Stimulated activated naive CD8-positive, alpha-beta T cell treated with anti-CD3 and anti-CD28 coated beads, Interleukin-15, Interleukin-2, amounts not matched to agents 100 ng/mL and 50 ng/mL, for 24 hours (primary cell): Measurements from ENCODE around the gene CMAS.
"Not testable (repeated sequence)": the region's sequence is repeated elsewhere in the genome, so short reads cannot be mapped to it uniquely, and the experiment has no call there.

Experiments
- H3K27ac Mint-ChIP-seq: one replicate; pipeline ENCODE4 v1.8.0; 2021; ENCODE audit warnings: mild to moderate bottlenecking, mixed read lengths
- H3K27me3 Mint-ChIP-seq: one replicate; pipeline ENCODE4 v1.8.0; 2021; ENCODE audit warnings: mixed read lengths
- H3K36me3 Mint-ChIP-seq: one replicate; pipeline ENCODE4 v1.8.0; 2021; ENCODE audit warnings: low read depth, mixed read lengths
- H3K4me1 Mint-ChIP-seq: one replicate; pipeline ENCODE4 v1.8.0; 2021; ENCODE audit warnings: low read depth, mixed read lengths
- H3K4me3 Mint-ChIP-seq: one replicate; pipeline ENCODE4 v1.8.0; 2021; ENCODE audit warnings: mild to moderate bottlenecking, mixed read lengths
- H3K9me3 Mint-ChIP-seq: one replicate; pipeline ENCODE4 v1.8.0; 2021; ENCODE audit warnings: mixed read lengths

Gene CMAS

GRCh38 chr12:22037947-22038346 is 8.1 kb upstream of the CMAS start:
- H3K4me1 Mint-ChIP-seq = peaks cover 18% of the 10 kb centered on the region
- peaks cover 11% of the 10 kb centered on the region for H3K27me3 Mint-ChIP-seq
- no peak overlapping the region for H3K4me3 Mint-ChIP-seq
- no peaks in the 10 kb centered on the region for H3K36me3 Mint-ChIP-seq
- H3K9me3 Mint-ChIP-seq = peaks cover 3% of the 10 kb centered on the region
- H3K27ac Mint-ChIP-seq = no peak overlapping the region

GRCh38 chr12:22038734-22039133 is 7.3 kb upstream of the CMAS start:
- Mint-ChIP-seq H3K27me3 (peaks cover 11% of the 10 kb centered on the region), H3K4me1 (peaks cover 21% of the 10 kb centered on the region), H3K9me3 (peaks cover 3% of the 10 kb centered on the region), H3K4me3 (no peak overlapping the region), H3K36me3 (no peaks in the 10 kb centered on the region), H3K27ac (no peak overlapping the region)

- Mint-ChIP-seq H3K27ac (no peak overlapping the region), H3K36me3 (no peaks in the 10 kb centered on the region), H3K4me3 (no peak overlapping the region), H3K27me3 (peaks cover 11% of the 10 kb centered on the region), H3K4me1 (peaks cover 18% of the 10 kb centered on the region), H3K9me3 (peaks cover 3% of the 10 kb centered on the region)
These were observed 6.7 kb upstream of the CMAS start for GRCh38 chr12:22039361-22039760.

GRCh38 chr12:22042976-22043669 is 2.9 kb upstream of the CMAS start:
- Mint-ChIP-seq H3K36me3 (no peaks in the 10 kb centered on the region), H3K4me1 (peaks cover 31% of the 10 kb centered on the region), H3K4me3 (no peak overlapping the region), H3K9me3 (no peaks in the 10 kb centered on the region), H3K27me3 (peaks cover 11% of the 10 kb centered on the region), H3K27ac (no peak overlapping the region)

DNA sequence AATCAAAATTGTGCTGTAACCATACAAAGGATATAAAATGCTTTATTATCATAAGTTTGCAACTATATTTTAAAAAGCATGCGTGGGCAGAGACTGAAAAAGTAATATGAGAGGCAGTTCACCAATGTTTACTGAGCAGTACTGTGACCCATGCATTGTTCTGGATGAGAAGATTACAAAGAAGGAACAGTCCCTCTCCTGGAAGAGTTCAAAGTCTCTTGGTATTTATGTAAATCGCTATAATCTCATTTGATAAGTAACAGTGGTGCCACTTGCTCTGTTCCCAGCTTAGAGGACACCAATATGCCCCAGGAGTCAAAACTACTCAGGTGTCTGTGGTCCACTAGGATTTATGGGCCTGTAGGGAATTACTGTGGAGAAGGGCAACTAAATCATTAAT is 2.1 kb upstream of the CMAS start:
- Mint-ChIP-seq H3K36me3 (peaks cover 5% of the 10 kb centered on the region), H3K9me3 (no peaks in the 10 kb centered on the region), H3K27me3 (peaks cover 11% of the 10 kb centered on the region), H3K27ac (no peak overlapping the region), H3K4me3 (no peak overlapping the region), H3K4me1 (peaks cover 37% of the 10 kb centered on the region)

DNA sequence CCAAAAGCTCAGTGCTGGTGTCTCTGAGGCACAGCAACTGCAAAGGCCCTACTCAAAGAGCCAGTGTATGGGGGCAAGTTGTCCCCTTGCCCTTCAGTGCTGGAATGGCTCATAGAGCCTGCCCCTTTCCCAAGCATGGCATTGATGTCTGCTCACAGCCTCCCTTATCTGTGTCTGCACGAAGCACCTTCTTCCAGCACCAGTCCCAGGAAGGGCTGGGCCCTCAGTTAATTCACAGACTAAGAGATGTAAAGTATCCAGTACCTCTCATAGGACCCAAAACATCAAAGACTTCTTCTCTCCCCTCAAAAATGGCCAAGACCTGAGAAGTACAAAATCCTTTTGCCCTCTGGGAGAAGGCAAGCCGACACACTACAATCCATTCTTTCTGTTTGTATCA is 1.6 kb upstream of the CMAS start:
- Mint-ChIP-seq H3K9me3 (no peaks in the 10 kb centered on the region), H3K36me3 (peaks cover 9% of the 10 kb centered on the region), H3K27ac (no peak overlapping the region), H3K27me3 (peaks cover 11% of the 10 kb centered on the region), H3K4me1 (peaks cover 41% of the 10 kb centered on the region), H3K4me3 (no peak overlapping the region)

GRCh38 chr12:22046968-22047390 is 961 bp downstream of the CMAS start:
- peaks cover 21% of the 10 kb centered on the region for H3K36me3 Mint-ChIP-seq
- peaks cover 48% of the 10 kb centered on the region for H3K4me1 Mint-ChIP-seq
- no peaks in the 10 kb centered on the region for H3K27me3 Mint-ChIP-seq
- H3K9me3 Mint-ChIP-seq = no peaks in the 10 kb centered on the region
- peak overlapping the region; percentile 82 for H3K27ac Mint-ChIP-seq
- H3K4me3 Mint-ChIP-seq = peak overlapping the region; percentile 93

DNA sequence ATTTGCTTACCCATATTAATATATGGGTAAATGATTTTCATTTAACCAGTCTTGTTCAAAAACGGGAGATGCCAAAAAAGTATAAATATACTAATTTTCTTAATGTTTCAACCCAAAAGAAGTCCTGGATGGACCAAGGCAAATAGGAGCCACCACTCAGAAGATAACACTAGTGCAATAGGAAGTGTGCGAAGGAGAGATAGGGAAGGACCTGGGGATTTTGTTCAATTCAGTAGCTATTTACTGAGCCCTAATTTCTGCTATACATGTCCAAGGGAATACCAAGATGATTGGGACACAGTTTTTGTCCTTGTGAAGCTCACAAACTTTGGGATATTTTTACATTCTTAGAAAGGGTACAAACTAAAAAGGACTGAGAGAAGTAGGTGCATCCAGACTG is 1.5 kb downstream of the CMAS start:
- Mint-ChIP-seq H3K4me1 (peaks cover 43% of the 10 kb centered on the region), H3K27ac (no peak overlapping the region), H3K9me3 (no peaks in the 10 kb centered on the region), H3K36me3 (peaks cover 22% of the 10 kb centered on the region), H3K27me3 (no peaks in the 10 kb centered on the region), H3K4me3 (peak overlapping the region; percentile 93)

DNA sequence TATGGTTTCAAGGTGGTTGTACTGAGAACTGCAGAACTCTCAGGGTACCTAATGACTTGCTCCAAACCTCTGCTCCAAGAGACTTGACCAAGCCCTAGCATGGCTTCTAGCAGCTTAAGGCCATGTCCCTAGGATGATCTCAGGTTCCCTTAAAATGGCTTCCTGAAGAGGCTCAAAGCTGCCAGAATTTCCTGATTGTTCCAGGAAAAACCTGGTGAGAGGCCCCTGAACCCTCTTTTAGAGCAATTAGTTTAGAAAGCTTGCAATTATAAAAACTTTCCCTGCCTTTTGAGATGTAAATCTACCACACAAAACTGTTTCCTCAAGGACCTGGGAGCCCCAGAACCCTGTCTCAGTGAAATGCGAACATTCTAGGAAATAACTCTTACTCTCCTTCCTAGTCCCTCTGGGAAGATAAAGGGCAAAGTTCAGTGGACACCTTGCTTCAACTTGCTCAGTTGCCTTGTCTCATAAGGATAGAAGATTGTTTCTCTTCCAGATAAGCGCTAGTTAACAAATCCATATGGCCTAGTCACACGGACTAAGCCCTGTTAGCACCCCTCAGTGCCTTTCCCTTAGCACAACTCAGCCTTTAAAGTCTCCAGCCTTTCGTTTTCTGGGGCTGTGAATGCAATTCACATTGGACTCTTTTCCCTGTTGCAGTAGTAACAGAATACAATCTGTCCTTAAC is 2.5 kb downstream of the CMAS start:
- Mint-ChIP-seq H3K4me1 (peaks cover 36% of the 10 kb centered on the region), H3K36me3 (peaks cover 22% of the 10 kb centered on the region), H3K27ac (peak overlapping the region; percentile 28), H3K27me3 (no peaks in the 10 kb centered on the region), H3K4me3 (no peak overlapping the region), H3K9me3 (no peaks in the 10 kb centered on the region)

- no peak overlapping the region for H3K4me3 Mint-ChIP-seq
- no peaks in the 10 kb centered on the region for H3K27me3 Mint-ChIP-seq
- H3K27ac Mint-ChIP-seq = no peak overlapping the region
- H3K4me1 Mint-ChIP-seq = peaks cover 36% of the 10 kb centered on the region
- peaks cover 22% of the 10 kb centered on the region for H3K36me3 Mint-ChIP-seq
- no peaks in the 10 kb centered on the region for H3K9me3 Mint-ChIP-seq
These were observed 4.1 kb downstream of the CMAS start for GRCh38 chr12:22050078-22050477.

DNA sequence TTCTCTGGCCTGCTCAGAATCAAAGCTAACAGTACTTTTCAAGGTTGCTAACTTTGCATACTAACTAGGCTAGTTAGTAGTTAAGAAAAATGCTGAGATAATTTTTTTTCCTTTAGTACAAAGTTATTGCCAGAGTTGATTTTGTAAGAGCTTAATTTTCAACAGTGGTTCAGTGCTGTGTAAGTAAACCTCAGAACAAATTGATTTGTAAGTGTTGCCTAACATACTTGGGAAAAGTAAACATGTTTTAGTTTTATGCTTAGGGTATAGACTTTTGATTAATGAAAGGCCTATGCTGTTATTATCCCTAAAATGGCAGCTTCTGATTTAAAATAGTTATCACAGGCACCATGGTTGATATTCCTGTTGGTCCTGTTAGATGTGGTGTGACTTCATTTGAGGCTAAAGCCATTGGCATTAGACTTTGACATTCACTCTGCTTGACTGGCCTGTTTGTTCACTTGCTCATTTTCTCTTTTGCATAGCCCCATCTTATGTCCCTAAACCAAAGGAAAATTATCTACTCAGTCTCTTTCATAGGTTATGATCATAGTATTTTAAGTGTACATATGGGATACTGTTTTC is 5.2 kb downstream of the CMAS start:
- Mint-ChIP-seq H3K27me3 (no peaks in the 10 kb centered on the region), H3K4me3 (no peak overlapping the region), H3K9me3 (no peaks in the 10 kb centered on the region), H3K4me1 (peaks cover 32% of the 10 kb centered on the region), H3K27ac (no peak overlapping the region), H3K36me3 (peaks cover 28% of the 10 kb centered on the region)

GRCh38 chr12:22052994-22053393 is 7.0 kb downstream of the CMAS start:
- H3K27me3 Mint-ChIP-seq, H3K9me3 Mint-ChIP-seq, H3K27ac Mint-ChIP-seq, H3K4me3 Mint-ChIP-seq: not testable (repeated sequence)
- Mint-ChIP-seq H3K4me1 (peaks cover 19% of the 10 kb centered on the region), H3K36me3 (peaks cover 37% of the 10 kb centered on the region)

DNA sequence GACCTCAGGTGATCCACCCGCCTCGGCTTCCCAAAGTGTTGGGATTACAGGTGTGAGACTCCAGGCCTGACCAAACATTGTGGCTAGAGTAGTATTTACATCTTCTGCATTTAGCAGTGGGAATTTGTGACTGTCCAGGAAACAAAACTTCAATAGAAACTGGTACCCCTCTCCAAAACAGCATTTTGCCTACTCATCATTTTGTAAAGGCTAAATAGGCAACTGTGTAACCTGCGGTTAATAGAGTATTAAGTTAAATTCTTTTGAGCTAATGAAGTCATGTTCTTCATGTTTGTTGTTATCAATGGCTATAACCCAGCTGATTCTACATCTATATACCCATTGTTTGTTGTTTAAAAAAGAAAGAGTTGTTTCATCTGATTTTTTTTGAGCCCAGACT is 8.1 kb downstream of the CMAS start:
- Mint-ChIP-seq H3K27ac (no peak overlapping the region), H3K4me1 (peaks cover 9% of the 10 kb centered on the region), H3K27me3 (no peaks in the 10 kb centered on the region), H3K36me3 (peaks cover 31% of the 10 kb centered on the region), H3K9me3 (no peaks in the 10 kb centered on the region), H3K4me3 (no peak overlapping the region)

DNA sequence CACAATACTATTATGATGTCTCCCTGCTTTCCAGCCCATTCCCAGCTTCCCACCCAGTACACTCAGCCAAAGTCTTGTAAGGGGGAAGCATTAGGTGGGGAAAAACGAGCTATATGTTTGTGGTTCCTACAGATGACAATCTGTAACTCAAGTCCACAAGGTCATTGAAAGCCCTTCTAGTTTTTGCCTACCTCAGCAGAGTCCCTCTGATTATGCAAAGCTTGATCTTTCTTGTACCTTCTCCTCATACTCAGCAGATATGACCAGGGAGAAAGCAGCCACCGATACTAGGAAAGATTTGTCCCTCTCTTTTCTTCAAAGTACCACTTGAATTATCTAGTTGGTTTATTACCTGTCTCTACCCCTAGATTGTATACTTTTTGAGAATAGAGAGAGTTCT is 10.6 kb downstream of the CMAS start:
- H3K9me3 Mint-ChIP-seq = no peaks in the 10 kb centered on the region
- H3K4me1 Mint-ChIP-seq = no peaks in the 10 kb centered on the region
- no peak overlapping the region for H3K27ac Mint-ChIP-seq
- H3K4me3 Mint-ChIP-seq = no peak overlapping the region
- peaks cover 30% of the 10 kb centered on the region for H3K36me3 Mint-ChIP-seq
- no peaks in the 10 kb centered on the region for H3K27me3 Mint-ChIP-seq

- H3K4me1 Mint-ChIP-seq = no peaks in the 10 kb centered on the region
- H3K9me3 Mint-ChIP-seq = no peaks in the 10 kb centered on the region
- H3K27me3 Mint-ChIP-seq = no peaks in the 10 kb centered on the region
- no peak overlapping the region for H3K4me3 Mint-ChIP-seq
- H3K27ac Mint-ChIP-seq = no peak overlapping the region
- peaks cover 47% of the 10 kb centered on the region for H3K36me3 Mint-ChIP-seq
These were observed 14.1 kb downstream of the CMAS start for GRCh38 chr12:22059976-22060647.
